ENCODE results near the gene ADSL. TPM values are rescaled to one million over a fixed set of nuclear protein-coding genes. Genes with fewer than 3 reads are reported as not detected.

ADSL gene
- total and polyA plus RNA-seq, 4 donors: 19.4 to 54.5 (median 39.8) TPM

DNA sequence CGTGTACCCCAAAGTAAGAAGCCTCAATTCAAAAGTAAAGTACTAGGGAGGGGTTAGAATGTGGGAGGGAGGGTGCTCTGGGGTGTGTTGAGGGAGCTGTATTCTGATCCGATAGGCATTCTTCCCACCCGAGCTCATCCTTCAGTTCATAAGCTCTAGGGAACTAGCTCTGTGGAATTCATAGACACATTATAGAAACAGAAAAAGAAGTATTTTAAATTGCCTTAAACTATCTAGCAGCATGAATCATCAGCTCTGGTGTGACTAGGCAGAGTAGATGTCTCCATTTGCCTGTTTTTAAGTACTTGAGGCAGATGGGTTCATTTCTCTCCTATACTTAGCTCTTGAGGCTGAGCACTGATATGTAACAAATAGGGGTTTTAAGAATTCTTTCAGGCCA lies 16.8 kb downstream of the ADSL start:
- Histone ChIP-seq H3K27ac (ENCODE audit: low read depth in 1 of 2, low read length in 2 of 2) (no peak overlapping the region), H3K4me3 (ENCODE audit: low read depth in 1 of 3, low read length in 3 of 3) (no peak overlapping the region), H3K9me3 (ENCODE audit: control insufficient read depth in 4 of 4, low read length in 3 of 4) (no peaks in the 10 kb centered on the region), H3K27me3 (ENCODE audit: control insufficient read depth in 4 of 4, insufficient read depth in 4 of 4, low read length in 3 of 4) (no peaks in the 10 kb centered on the region), H3K4me1 (ENCODE audit: control insufficient read depth in 4 of 4, insufficient read depth in 4 of 4, low read length in 3 of 4) (no peaks in the 10 kb centered on the region), H3K9ac (ENCODE audit: low read depth in 1 of 2, low read length in 2 of 2) (no peak overlapping the region), H3K36me3 (ENCODE audit: control insufficient read depth in 4 of 4, insufficient read depth in 3 of 4, low read depth in 1 of 4, low read length in 3 of 4) (peaks cover 22 to 90% (median 76%) of the 10 kb centered on the region in 4 donors)
- WGBS: 96% methylated on average over 3 of the region's 3 CpGs
- no peak for DNase-seq (ENCODE audit: low spot score)
- TF ChIP-seq JUND (IDR thresholded peaks at IDR 0.05) (no peak), FOXA2 (IDR thresholded peaks at IDR 0.05) (no peak), HNF4A (conservative IDR thresholded peaks at IDR 0.05) (no peak), TAF1 (conservative IDR thresholded peaks at IDR 0.05) (no peak), GABPA (IDR thresholded peaks at IDR 0.05 in 1 of 2, conservative IDR thresholded peaks at IDR 0.05 in 1 of 2) (no peak), EGR1 (IDR thresholded peaks at IDR 0.05; ENCODE audit: low read depth in 2 of 2) (no peak), RAD21 (IDR thresholded peaks at IDR 0.05) (no peak), SP1 (IDR thresholded peaks at IDR 0.05) (no peak), FOXA1 (IDR thresholded peaks at IDR 0.05) (no peak), NR2F2 (IDR thresholded peaks at IDR 0.05) (no peak), RXRA (IDR thresholded peaks at IDR 0.05) (no peak)
- TF ChIP-seq, protein P1, sequence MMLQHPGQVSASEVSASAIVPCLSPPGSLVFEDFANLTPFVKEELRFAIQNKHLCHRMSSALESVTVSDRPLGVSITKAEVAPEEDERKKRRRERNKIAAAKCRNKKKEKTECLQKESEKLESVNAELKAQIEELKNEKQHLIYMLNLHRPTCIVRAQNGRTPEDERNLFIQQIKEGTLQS (IDR thresholded peaks at IDR 0.05): no peak
- TF ChIP-seq, protein P2, sequence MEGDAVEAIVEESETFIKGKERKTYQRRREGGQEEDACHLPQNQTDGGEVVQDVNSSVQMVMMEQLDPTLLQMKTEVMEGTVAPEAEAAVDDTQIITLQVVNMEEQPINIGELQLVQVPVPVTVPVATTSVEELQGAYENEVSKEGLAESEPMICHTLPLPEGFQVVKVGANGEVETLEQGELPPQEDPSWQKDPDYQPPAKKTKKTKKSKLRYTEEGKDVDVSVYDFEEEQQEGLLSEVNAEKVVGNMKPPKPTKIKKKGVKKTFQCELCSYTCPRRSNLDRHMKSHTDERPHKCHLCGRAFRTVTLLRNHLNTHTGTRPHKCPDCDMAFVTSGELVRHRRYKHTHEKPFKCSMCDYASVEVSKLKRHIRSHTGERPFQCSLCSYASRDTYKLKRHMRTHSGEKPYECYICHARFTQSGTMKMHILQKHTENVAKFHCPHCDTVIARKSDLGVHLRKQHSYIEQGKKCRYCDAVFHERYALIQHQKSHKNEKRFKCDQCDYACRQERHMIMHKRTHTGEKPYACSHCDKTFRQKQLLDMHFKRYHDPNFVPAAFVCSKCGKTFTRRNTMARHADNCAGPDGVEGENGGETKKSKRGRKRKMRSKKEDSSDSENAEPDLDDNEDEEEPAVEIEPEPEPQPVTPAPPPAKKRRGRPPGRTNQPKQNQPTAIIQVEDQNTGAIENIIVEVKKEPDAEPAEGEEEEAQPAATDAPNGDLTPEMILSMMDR (IDR thresholded peaks at IDR 0.05; ENCODE audit: low read depth, low read length, missing input control): no peak
- TF ChIP-seq, protein P3, sequence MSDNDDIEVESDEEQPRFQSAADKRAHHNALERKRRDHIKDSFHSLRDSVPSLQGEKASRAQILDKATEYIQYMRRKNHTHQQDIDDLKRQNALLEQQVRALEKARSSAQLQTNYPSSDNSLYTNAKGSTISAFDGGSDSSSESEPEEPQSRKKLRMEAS (IDR thresholded peaks at IDR 0.05): no peak
- TF ChIP-seq, protein P4, sequence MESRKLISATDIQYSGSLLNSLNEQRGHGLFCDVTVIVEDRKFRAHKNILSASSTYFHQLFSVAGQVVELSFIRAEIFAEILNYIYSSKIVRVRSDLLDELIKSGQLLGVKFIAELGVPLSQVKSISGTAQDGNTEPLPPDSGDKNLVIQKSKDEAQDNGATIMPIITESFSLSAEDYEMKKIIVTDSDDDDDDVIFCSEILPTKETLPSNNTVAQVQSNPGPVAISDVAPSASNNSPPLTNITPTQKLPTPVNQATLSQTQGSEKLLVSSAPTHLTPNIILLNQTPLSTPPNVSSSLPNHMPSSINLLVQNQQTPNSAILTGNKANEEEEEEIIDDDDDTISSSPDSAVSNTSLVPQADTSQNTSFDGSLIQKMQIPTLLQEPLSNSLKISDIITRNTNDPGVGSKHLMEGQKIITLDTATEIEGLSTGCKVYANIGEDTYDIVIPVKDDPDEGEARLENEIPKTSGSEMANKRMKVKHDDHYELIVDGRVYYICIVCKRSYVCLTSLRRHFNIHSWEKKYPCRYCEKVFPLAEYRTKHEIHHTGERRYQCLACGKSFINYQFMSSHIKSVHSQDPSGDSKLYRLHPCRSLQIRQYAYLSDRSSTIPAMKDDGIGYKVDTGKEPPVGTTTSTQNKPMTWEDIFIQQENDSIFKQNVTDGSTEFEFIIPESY (IDR thresholded peaks at IDR 0.05): no peak

DNA sequence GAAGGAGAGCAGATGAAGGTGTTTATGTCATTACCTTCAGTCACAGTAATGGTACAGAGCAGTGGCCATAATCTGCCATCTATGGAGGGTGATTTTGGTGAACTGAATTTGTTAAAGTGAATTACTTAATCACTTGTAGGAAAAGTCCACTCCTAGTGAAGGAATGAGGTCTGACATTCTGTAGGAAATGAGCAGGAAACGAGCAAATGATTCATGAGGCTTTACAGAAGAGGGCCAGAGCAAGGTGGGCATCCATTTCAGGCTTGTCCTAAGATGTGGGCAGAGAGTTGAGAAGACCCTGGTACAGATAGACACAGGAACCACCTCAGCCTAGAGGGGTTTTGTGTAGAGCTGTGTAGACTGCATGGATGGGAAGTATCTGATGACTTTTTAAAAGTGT lies 18.1 kb downstream of the ADSL start:
- H3K9ac ChIP-seq (ENCODE audit: low read depth in 1 of 2, low read length in 2 of 2): no peak overlapping the region
- no peaks in the 10 kb centered on the region for H3K27me3 ChIP-seq (ENCODE audit: control insufficient read depth in 4 of 4, insufficient read depth in 4 of 4, low read length in 3 of 4)
- no peaks in the 10 kb centered on the region for H3K9me3 ChIP-seq (ENCODE audit: control insufficient read depth in 4 of 4, low read length in 3 of 4)
- H3K4me3 ChIP-seq (ENCODE audit: low read depth in 1 of 3, low read length in 3 of 3): no peak overlapping the region
- H3K27ac ChIP-seq (ENCODE audit: low read depth in 1 of 2, low read length in 2 of 2): no peak overlapping the region
- no peak for DNase-seq (ENCODE audit: low spot score)
- TF ChIP-seq, protein P5, sequence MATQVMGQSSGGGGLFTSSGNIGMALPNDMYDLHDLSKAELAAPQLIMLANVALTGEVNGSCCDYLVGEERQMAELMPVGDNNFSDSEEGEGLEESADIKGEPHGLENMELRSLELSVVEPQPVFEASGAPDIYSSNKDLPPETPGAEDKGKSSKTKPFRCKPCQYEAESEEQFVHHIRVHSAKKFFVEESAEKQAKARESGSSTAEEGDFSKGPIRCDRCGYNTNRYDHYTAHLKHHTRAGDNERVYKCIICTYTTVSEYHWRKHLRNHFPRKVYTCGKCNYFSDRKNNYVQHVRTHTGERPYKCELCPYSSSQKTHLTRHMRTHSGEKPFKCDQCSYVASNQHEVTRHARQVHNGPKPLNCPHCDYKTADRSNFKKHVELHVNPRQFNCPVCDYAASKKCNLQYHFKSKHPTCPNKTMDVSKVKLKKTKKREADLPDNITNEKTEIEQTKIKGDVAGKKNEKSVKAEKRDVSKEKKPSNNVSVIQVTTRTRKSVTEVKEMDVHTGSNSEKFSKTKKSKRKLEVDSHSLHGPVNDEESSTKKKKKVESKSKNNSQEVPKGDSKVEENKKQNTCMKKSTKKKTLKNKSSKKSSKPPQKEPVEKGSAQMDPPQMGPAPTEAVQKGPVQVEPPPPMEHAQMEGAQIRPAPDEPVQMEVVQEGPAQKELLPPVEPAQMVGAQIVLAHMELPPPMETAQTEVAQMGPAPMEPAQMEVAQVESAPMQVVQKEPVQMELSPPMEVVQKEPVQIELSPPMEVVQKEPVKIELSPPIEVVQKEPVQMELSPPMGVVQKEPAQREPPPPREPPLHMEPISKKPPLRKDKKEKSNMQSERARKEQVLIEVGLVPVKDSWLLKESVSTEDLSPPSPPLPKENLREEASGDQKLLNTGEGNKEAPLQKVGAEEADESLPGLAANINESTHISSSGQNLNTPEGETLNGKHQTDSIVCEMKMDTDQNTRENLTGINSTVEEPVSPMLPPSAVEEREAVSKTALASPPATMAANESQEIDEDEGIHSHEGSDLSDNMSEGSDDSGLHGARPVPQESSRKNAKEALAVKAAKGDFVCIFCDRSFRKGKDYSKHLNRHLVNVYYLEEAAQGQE (IDR thresholded peaks at IDR 0.05): no peak
- TF ChIP-seq FOXA2 (IDR thresholded peaks at IDR 0.05) (no peak), GABPA (IDR thresholded peaks at IDR 0.05 in 1 of 2, conservative IDR thresholded peaks at IDR 0.05 in 1 of 2) (no peak), HNF4A (conservative IDR thresholded peaks at IDR 0.05) (no peak), EGR1 (IDR thresholded peaks at IDR 0.05; ENCODE audit: low read depth in 2 of 2) (no peak), FOXA1 (IDR thresholded peaks at IDR 0.05) (no peak), TAF1 (conservative IDR thresholded peaks at IDR 0.05) (no peak), YY1 (IDR thresholded peaks at IDR 0.05) (no peak), RXRA (IDR thresholded peaks at IDR 0.05) (no peak)
- TF ChIP-seq, protein P4 (IDR thresholded peaks at IDR 0.05): no peak
- TF ChIP-seq, protein P3 (IDR thresholded peaks at IDR 0.05): no peak
- TF ChIP-seq, protein P2 (IDR thresholded peaks at IDR 0.05; ENCODE audit: low read depth, low read length, missing input control): no peak
- no peaks in the 10 kb centered on the region for H3K4me1 ChIP-seq (ENCODE audit: control insufficient read depth in 4 of 4, insufficient read depth in 4 of 4, low read length in 3 of 4)
- WGBS: 90% methylated on average over 1 of the region's 1 CpG
- peaks cover 20 to 78% (median 66%) of the 10 kb centered on the region in 4 donors for H3K36me3 ChIP-seq (ENCODE audit: control insufficient read depth in 4 of 4, insufficient read depth in 3 of 4, low read depth in 1 of 4, low read length in 3 of 4)

Data from liver (tissue), 9 donors.